ENCODE data around the gene SORBS1.

GRCh38 chr10:95542330-95542729, 18.8 kb downstream of the SORBS1 start:
- no peak for TF ChIP-seq CTCF (IDR thresholded peaks at IDR 0.05)
- no peak for TF ChIP-seq POLR2A (IDR thresholded peaks at IDR 0.05)

All from testis (tissue), 2 donors.